Fibroblast of peridontal ligament (primary cell): Measurements from ENCODE around the gene PELO.
A peak's percentile ranks its signal among the peaks of the same experiment; 100 is the strongest.
"Not testable (repeated sequence)": the region's sequence is repeated elsewhere in the genome, so short reads cannot be mapped to it uniquely, and the experiment has no call there.

Experiments used
- DNase-seq: peaks from one replicate; pipeline ENCODE4 v3.0.0-alpha.2; 2010; ENCODE audit errors: extremely low read depth

The PELO gene

GRCh38 chr5:52801329-52801728 is 13.6 kb downstream of the PELO start:
- no peak for DNase-seq

DNA sequence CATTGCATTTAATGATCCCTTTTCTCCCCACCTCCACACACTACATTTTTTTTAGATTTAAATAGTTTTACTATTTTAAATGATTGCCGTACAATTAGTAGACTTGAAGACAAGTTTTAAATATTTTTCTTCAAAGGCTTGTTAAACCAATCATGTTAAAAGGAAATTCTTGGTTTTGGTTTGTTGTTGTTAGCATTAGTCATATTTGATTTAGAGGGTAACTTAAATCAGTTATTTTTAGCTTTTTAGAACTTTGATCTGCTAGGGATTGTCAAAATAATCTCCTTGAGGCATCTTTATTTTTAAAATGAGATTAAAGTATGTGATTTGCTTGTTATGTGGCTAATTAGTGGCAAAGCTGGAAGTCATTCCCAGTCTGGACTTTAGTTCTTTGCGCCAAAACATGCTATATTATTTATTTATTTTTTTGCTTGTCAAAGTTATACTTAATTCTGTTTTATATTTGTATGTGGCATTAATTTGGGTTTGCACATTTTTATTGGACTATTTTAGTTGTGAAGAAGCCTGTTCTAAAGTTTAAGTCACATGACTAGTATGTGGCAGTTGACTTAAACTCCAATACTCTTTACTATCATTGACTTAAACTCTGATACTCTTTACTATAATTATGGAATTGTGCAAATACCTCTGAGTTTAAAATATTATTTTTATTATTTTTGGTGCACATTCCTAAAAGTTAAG is 14.7 kb downstream of the PELO start:
- peak; percentile 44 for DNase-seq

DNA sequence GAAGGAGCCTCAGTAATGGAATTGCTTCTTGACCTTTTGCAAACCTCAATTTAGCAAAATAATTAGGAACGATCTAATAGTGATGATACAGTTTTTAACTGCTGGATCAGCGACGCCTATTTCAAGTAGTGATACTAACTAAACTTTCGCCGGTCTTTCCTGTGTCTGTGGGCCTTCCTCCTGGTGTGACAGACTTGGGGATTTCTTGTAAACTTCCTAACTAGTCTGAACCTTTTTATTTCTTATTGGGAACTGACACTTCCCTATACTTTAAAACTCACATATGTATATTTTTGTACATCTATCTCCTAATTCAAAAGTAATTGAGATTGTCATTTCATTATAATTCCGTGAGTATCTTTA is 15.2 kb downstream of the PELO start:
- DNase-seq, result no peak

DNA sequence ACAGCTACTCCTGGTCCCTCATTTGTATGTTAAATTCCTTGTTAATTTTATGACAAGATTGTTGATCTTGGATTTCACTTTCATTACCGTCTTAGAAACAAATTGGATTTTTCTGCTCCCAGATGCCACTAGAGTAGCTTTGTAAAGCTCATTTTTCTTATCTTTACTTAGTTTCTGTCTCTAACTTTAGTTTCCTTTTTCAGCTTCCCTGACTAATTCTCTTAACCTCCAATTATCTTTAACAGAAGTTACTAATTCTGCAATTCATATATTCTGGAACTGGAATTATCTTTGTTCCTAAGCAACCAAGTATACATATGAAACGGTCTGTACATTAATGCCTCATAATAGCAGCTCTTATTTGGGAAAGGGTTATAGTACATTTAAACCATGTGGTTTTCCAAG is 16.7 kb downstream of the PELO start:
- no peak for DNase-seq

DNA sequence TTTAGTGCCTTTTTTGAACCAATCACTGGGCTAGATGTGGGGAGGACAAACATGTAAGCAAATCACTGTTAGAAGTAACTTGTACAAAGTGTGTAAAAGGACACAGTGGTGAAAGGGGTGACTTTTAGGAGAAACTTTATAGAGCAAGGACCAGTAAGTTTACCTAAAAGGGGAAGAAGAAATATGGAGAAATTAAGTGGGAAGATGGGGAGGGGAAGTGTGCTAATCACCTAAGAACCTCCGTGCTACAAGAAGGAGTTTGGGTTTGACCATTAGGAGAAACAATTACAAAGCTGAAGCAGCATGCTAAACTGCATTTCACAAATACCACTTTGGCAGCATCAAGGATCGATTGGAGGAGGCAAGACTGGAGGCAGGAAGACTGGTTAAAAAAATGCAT is 17.3 kb downstream of the PELO start:
- DNase-seq, result no peak

GRCh38 chr5:52805615-52806014 is 17.9 kb downstream of the PELO start:
- DNase-seq, result no peak

DNA sequence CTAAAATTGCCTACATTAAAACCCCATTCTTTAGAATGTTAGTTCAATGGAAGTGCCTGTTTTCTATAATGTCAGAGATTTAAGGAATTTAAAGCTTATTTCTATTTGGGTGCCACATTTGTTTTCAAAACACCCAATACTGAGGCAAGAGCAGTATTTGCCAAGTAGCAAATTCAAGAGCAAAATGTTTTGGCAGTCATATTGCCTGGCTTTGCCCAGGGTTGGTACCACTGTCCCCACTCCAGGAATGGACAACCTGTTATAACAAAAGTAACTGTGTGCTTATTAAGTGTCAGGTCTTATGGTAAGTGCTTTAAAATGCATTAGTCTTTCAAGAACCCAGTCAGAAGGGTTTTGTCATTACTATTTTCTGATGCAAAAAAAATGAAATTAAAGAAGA is 19.3 kb downstream of the PELO start:
- no peak for DNase-seq

DNA sequence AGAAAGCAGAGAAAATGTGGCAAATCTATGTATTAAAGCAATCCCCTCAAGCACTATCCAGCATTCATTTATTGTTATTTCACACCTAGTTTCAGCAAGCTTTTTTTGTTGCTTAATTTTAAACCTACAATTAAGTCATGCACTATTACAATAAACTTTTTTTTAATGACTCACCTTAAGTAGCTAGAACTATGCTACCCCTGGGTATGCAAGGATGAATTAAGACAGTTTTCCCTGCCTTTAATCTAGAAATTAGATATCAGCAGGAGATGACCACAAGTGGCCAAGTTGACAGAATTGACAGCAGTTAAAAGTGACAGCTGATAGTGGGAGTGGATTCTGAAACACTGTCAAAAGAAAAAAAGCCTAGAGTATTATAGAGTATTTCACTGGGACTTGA is 20.0 kb downstream of the PELO start:
- DNase-seq, result no peak

DNA sequence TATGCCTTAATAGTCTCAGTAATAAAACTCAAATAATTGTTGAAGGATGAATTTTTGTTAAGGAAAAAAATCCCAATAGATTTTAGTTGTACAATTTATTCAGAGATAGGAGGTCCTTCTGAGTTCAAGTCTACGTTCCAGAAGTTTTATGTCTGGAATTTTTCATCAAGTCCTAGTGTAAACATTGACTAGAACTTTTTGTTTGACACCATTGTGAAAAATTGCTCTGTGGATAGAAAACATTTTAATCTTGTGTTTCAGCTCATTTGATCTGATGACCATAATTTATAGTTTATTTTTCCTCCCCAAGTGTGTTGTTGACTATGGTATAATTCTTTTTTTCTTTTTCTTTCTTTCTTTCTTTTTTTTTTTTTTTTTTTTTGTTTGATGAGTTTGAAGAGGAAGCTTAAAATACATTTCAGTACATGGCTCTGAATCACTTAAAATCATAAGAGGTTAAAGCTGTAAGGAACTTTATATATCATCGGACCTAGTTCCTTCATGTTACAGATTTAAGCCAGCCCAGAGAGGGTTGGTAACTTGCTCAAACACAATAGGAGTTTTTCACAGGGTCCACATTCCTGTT is 20.7 kb downstream of the PELO start:
- peak; percentile 44 for DNase-seq

- DNase-seq, result peak; percentile 61
Observed at GRCh38 chr5:52809884-52810283, 22.2 kb downstream of the PELO start.

GRCh38 chr5:52810426-52810825 is 22.7 kb downstream of the PELO start:
- no peak for DNase-seq

DNA sequence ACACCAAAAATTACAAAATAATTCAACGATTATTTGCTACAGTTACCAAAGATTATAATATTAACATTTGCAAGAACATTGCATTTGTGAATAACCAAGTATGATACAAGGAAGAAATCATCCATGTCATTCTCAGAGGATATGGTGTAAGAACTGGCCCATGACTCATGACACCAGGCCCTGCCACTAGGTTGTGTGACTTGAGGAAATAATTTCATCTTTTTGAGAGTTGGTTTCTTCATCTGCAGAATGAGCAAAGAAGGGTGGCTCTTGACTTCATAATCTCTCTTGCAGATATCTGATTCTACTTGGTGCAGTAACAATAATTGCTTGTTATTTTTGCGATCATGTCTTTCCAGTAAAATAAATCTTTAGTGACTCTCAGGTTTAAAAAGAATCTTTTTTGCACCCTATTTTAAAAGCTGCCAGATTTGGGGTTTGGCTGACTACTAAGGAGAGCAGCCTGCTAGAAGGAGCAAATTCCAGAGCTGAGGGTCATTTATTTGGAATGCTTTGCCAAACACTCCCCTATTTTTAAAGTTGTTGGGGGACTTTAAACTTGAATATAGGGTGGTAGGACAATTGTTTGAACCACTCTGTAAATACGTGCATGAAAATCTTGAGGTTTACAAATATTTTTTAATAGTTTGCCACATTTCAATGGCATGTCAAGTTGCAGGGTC is 23.5 kb downstream of the PELO start:
- peak; percentile 61 for DNase-seq

- no peak for DNase-seq
Observed at GRCh38 chr5:52814352-52815148, 26.8 kb downstream of the PELO start.

GRCh38 chr5:52817818-52818217 is 30.1 kb downstream of the PELO start:
- DNase-seq, result no peak

DNA sequence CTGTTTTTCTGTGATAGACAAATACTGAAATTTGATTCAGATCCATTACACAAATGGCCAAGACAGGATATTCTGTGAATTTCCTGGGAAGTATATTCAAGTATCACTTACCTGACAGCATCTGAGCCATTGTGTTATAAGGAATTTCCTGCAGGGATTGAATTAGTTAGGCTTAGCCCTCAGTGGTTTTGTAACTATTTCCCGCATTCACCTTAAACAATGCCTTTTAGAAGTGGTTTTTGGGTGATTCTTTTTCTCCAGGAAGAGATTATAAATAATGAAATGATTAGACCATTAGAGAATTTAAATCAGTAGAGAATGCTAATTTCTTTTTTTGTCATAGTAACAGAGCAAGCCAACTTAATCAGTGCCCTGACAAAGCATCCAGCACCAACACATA is 30.6 kb downstream of the PELO start:
- no peak for DNase-seq

GRCh38 chr5:52818807-52819206 is 31.1 kb downstream of the PELO start:
- not testable (repeated sequence) for DNase-seq

- no peak for DNase-seq
Observed at GRCh38 chr5:52821901-52822300, 34.2 kb downstream of the PELO start.

- no peak for DNase-seq
Observed at GRCh38 chr5:52822437-52822836, 34.7 kb downstream of the PELO start.

DNA sequence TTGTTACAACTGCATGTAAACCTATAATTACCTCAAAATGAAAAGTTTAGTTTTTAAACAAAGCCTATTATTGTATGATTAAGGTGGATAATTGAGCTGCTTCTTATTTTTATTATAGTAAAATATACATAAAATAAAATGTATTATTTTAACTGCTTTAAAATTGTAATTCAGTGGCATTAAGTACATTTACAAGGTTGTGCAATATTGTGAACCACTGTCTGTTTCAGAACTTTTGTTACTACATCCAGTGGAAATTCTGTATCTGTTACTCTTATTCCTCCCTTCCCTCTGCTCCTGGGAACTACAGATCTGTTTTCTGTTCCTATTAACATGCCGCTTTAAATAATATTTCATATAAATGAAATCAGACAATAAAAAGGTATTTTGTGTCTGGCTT is 37.1 kb downstream of the PELO start:
- no peak for DNase-seq

DNA sequence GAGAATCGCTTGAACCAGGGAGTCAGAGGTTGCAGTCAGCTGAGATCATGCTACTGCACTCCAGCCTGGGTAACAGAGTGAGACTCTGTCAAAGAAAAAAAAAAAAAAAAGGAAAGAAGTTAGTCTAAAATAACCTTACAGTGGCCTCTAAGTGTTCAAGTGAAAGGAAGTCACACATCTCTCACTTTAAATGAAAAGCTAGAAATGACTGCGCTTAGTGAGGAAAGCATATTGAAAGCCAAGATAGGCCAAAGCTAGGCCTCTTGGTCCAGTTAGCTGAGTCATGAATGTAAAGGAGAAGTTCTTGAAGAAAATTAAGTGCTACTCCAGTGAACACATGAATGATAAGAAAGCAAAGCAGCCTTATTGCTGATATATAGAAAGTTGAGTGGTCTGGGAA is 38.1 kb downstream of the PELO start:
- no peak for DNase-seq

- DNase-seq, result no peak
Observed at GRCh38 chr5:52827815-52828214, 40.1 kb downstream of the PELO start.

- no peak for DNase-seq
Observed at GRCh38 chr5:52829664-52830063, 41.9 kb downstream of the PELO start.

DNA sequence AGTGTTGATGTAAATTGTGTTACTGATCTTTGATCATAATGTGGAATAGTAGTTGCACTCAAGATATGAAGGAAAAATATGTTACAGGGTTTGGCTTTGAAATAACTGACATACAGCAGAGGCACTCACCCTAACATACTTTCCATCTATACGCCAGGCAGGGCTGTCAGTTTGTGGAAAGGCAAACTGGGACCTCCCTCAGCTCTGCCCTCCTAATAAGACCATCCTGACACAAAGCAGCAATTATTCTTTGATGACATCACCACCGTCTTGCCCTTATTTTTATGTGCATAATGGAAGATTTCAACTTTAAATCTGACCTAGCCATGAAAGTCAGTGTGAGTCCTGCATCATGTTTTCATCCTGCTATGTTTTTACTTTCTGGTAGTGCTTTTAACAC is 42.9 kb downstream of the PELO start:
- no peak for DNase-seq
